HUES6 (cell line): ENCODE measurements around the gene VWA1.
A peak's percentile ranks its signal among the peaks of the same experiment; 100 is the strongest.
"Not testable (repeated sequence)": the region's sequence is repeated elsewhere in the genome, so short reads cannot be mapped to it uniquely, and the experiment has no call there.

Experiments used
- H3K27ac ChIP-seq: 2 replicates; pipeline ENCODE4 v1.7.0; 2013; ENCODE audit warnings: low read depth, mild to moderate bottlenecking, low read length, inconsistent platforms
- H3K27me3 ChIP-seq: 2 replicates; pipeline ENCODE4 v1.6.1; 2013; ENCODE audit warnings: low read length; ENCODE audit not compliant: control insufficient read depth, insufficient read depth
- H3K36me3 ChIP-seq: 2 replicates; pipeline ENCODE4 v1.6.1; 2013; ENCODE audit warnings: low read length; ENCODE audit not compliant: control insufficient read depth, insufficient read depth
- H3K4me1 ChIP-seq: 2 replicates; pipeline ENCODE4 v1.6.1; 2013; ENCODE audit warnings: low read length; ENCODE audit not compliant: control insufficient read depth, insufficient read depth
- H3K4me3 ChIP-seq: 2 replicates; pipeline ENCODE4 v1.5.1; 2013; ENCODE audit warnings: low read depth, low read length
- H3K9ac ChIP-seq: one replicate; pipeline ENCODE4 v1.6.1; 2013; ENCODE audit warnings: mild to moderate bottlenecking, low read length
- H3K9me3 ChIP-seq: 2 replicates; pipeline ENCODE4 v1.6.1; 2013; ENCODE audit warnings: low read depth, low read length; ENCODE audit not compliant: control insufficient read depth, insufficient read depth

VWA1 gene

GRCh38 chr1:1406101-1406820 is 29.2 kb upstream of the VWA1 start:
- H3K9me3 ChIP-seq, result no peaks in the 10 kb centered on the region
- peak overlapping the region; percentile 99 for H3K9ac ChIP-seq
- peak overlapping the region; percentile 98 for H3K4me3 ChIP-seq
- H3K4me1 ChIP-seq, result peaks cover 32% of the 10 kb centered on the region
- peak overlapping the region; percentile 97 for H3K27ac ChIP-seq
- H3K27me3 ChIP-seq, result no peaks in the 10 kb centered on the region
- peaks cover 59% of the 10 kb centered on the region for H3K36me3 ChIP-seq

GRCh38 chr1:1406821-1407635 is 28.5 kb upstream of the VWA1 start, which contains the start of gene MRPL20:
TSS of gene MRPL20 (minus strand) at chr1:1407293. CDS start at chr1:1407217, 76 bp downstream.
- Histone ChIP-seq H3K9me3 (peaks cover 5% of the 10 kb centered on the region), H3K4me1 (peaks cover 36% of the 10 kb centered on the region), H3K27me3 (no peaks in the 10 kb centered on the region), H3K4me3 (peak within 1 kb of the TSS; percentile 98), H3K9ac (peak within 1 kb of the TSS; percentile 99), H3K27ac (peak within 1 kb of the TSS; percentile 97), H3K36me3 (peaks cover 56% of the 10 kb centered on the region)

GRCh38 chr1:1407636-1408318 is 27.7 kb upstream of the VWA1 start:
- Histone ChIP-seq H3K27ac (peak overlapping the region; percentile 97), H3K4me1 (peaks cover 36% of the 10 kb centered on the region), H3K36me3 (peaks cover 49% of the 10 kb centered on the region), H3K4me3 (peak overlapping the region; percentile 98), H3K9ac (peak overlapping the region; percentile 99), H3K27me3 (no peaks in the 10 kb centered on the region), H3K9me3 (peaks cover 9% of the 10 kb centered on the region)

- not testable (repeated sequence) for H3K9me3 ChIP-seq, H3K27me3 ChIP-seq
- peak overlapping the region; percentile 30; the same call in 1 of the 2 replicates for H3K4me3 ChIP-seq
- peak overlapping the region; percentile 98 for H3K27ac ChIP-seq
- H3K4me1 ChIP-seq, result peaks cover 36% of the 10 kb centered on the region
- peak overlapping the region; percentile 99 for H3K9ac ChIP-seq
- H3K36me3 ChIP-seq, result peaks cover 27% of the 10 kb centered on the region
Observed at GRCh38 chr1:1410238-1410637, 25.3 kb upstream of the VWA1 start.

GRCh38 chr1:1411626-1412025 is 23.9 kb upstream of the VWA1 start:
- Histone ChIP-seq H3K9ac (no peak overlapping the region), H3K36me3 (peaks cover 15% of the 10 kb centered on the region), H3K9me3 (peaks cover 9% of the 10 kb centered on the region), H3K4me3 (no peak overlapping the region), H3K27me3 (no peaks in the 10 kb centered on the region), H3K4me1 (peaks cover 36% of the 10 kb centered on the region), H3K27ac (peak overlapping the region; percentile 98; the same call in 1 of the 2 replicates)

- H3K36me3 ChIP-seq, result peaks cover 15% of the 10 kb centered on the region
- H3K9ac ChIP-seq, H3K27me3 ChIP-seq, H3K27ac ChIP-seq, H3K4me3 ChIP-seq, H3K9me3 ChIP-seq: not testable (repeated sequence)
- H3K4me1 ChIP-seq, result peaks cover 36% of the 10 kb centered on the region
Observed at GRCh38 chr1:1412311-1412902, 23.1 kb upstream of the VWA1 start.

- H3K9ac ChIP-seq, result no peak overlapping the region
- H3K4me1 ChIP-seq, result peaks cover 16% of the 10 kb centered on the region
- peaks cover 9% of the 10 kb centered on the region for H3K9me3 ChIP-seq
- H3K27ac ChIP-seq, result no peak overlapping the region
- peaks cover 5% of the 10 kb centered on the region for H3K36me3 ChIP-seq
- no peaks in the 10 kb centered on the region for H3K27me3 ChIP-seq
- H3K4me3 ChIP-seq, result no peak overlapping the region
Observed at GRCh38 chr1:1415751-1416150, 19.7 kb upstream of the VWA1 start.

- H3K9me3 ChIP-seq, H3K9ac ChIP-seq, H3K27ac ChIP-seq, H3K4me3 ChIP-seq, H3K36me3 ChIP-seq, H3K27me3 ChIP-seq: not testable (repeated sequence)
- peaks cover 19% of the 10 kb centered on the region for H3K4me1 ChIP-seq
Observed at GRCh38 chr1:1417396-1417795, 18.1 kb upstream of the VWA1 start.

GRCh38 chr1:1417825-1418463 is 17.5 kb upstream of the VWA1 start:
- H3K9ac ChIP-seq, H3K27me3 ChIP-seq, H3K9me3 ChIP-seq, H3K36me3 ChIP-seq, H3K27ac ChIP-seq, H3K4me3 ChIP-seq: not testable (repeated sequence)
- peaks cover 24% of the 10 kb centered on the region for H3K4me1 ChIP-seq
